ENCODE data around the gene TRIM29.

The TRIM29 gene

DNA sequence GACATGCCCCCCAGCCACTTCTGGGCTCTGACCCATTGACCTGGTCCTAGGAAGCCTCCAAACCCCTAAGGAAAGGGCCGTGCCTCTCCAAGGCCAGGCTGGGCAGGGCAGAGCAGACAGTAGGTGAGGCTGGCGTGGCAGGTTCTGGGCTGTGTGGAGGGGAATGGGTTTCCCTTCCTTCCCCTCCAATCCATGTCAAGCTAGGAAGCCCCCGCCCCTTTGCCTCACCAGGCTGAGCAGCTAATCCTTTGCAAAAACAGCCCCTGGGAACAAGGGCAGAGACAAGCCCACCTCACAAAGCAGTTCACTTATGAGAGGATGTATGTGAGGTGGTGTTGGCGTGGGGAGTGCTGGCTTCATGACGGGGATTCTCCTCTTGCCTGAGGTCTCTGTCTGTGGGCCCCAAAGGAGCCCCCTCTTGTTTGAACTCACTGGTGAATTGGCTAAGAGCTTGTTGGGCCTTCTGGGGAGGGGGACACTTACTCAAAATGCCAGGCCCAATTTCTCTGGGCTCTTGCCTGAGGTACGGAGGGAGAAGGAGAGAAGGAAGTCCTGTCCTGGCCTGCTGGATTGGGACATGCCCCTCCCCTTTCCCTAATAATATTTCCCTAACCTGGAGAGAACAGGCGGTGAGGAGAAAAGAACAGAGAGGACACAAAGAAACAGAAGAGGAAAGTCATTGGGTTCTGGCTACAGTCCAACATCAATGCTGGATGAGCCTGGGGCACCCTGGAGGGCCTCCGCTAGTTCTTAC is 1.6 kb upstream of the TRIM29 start:
- peak; percentile 2 for DNase-seq (ENCODE audit: low spot score)

DNA sequence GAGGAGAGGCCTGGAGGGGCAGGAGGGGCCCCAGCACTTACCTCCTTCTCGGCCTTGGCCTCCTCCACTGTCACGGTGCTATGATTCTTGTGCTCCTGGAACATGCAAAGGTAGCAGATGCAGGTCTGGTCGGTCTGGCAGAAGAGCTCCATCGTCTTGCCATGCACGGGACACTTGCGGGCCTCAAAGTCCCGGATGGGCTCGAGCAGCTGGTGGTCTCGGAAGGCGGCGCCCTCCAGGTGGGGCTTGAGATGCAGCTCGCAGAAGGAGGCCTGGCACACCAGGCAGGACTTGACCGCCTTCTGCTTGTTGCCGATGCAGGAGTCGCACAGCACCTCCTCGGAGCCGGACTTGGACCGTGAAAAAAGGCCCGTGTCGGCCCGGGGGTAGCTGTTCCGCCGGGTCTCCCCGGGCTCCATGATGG is 714 bp downstream of the TRIM29 start:
- DNase-seq (ENCODE audit: low spot score) = no peak

DNA sequence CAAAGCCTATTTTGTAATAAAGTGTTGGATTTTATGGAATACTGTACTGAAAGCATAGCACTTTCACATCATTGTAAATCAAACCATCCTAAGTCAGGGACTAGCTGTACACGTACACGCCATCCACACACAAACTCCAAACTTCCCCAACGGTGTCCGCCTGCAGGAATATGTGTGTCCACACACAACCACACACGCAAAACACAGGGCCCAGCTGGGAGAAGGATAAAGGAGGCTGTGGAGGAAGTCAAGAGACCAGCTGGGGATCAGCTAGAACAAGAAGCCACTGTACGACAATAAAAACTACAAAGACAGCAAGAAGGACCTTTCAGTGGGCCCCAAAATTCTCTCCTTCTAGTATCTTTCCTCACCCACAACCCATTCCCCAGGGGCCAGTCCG is 1.6 kb downstream of the TRIM29 start:
- DNase-seq (ENCODE audit: low spot score) = no peak

DNA sequence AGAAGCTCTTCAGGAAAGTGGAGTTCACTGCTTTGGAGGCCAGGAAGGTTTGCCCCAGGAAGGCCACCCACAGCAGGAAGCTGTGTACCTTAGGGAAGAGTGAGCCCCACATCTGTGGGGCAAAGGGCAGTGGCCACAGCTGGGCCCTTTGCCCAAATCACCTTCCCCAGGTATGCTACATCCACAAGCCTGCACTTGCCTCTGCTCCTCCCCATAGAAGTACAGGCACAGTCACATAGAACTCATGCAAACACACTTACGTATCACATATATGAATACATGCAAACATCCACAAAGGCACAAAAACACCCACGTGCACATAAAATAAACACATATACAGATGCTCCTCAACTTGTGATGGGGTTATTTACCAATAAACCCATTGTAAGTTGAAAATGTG is 2.1 kb downstream of the TRIM29 start:
- DNase-seq (ENCODE audit: low spot score) = no peak

DNA sequence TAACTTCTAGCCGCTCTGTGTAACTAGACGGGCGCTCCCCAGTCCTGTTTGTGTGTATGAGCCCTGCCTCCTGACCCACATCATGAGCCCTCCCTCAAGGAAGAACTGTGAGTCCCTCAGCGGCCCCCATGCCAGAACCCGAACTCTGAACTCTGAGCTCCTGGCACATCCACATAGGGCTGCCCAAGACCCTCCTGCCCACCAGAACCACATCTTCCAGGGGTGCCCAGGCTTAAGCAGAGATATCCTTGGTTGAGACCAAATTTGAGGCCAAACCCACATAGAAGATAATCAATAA is 3.0 kb downstream of the TRIM29 start:
- no peak for DNase-seq (ENCODE audit: low spot score)

DNA sequence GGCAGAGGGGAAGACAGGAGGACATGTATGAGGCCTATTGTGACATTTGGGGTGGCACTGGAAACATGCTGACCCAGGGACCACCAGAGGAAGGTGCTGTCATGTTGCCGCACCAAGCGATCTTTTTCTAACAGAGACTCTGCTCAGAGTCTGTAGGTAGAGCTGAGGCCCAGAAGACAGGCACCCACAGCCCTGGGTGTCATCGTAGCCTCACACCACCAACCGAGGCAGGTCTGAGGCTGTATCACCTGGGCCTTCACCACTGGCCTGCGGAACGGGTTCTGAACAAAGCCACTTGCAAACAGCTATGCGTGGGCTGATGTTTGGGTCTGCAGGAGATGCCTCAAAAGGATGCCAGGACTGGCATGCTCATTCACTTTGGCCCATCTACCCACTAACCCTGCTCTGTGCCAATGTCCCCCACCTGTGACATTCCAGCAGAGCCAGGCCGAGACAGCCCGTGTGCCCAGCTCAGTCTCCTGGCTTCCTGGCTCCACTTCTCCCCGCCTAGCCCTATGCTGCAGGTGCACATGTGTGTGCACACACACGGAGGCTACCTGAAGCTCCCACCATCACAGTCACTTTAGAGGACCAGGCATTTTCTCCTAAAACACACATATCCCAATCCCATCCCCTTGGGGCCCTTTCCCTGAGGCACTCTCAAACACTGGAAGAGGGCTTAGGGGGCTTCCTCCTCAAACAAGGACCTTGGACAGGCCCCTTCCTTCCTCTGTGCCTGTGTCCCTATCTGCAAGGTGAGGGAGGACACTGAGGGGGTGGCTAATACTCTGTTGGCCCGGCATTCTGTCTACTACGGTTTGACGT is 3.6 kb downstream of the TRIM29 start:
- no peak for DNase-seq (ENCODE audit: low spot score)

DNA sequence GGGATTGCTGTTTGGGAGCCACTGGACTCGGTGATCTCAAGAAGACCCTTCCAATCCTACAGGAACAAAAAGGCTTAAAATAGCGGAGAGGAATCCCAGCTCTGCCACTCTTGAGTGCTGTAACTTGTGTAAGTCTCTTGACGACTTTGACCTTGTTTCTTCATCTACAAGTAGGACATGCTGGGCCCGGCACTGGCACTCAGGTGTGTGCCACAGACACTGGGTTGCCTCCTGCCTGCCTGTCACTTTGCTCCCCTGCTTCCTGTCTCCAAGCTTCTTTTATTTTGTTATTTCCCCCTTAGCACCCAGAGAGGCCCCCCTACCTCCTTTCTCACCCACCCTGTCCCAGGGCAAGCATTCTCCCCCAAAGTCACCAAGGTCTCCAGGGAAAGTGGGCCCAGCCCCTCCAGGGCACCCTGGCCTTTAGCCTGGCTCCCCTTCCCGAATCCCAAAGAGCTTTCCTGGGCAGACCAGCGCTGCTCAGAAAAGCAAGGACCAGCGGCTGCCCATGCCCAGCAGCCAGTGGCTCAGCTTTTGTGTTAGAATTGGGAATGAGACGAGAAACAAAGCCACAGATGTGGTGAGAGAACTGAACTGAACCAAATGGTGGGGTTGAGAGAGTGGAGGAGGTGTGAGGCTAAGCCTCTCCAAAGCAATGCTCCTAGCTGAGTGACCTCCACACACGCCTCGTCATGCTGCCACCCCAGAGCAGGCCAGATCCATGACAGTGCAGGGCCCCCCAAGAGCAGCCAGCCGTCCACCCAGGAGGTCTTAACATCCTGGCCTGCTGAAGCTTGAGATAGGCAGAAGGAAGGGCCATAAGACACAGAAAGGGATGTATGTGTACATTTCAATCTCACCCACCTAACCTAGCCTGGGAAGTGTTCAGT is 4.5 kb downstream of the TRIM29 start:
- DNase-seq (ENCODE audit: low spot score) = no peak

DNA sequence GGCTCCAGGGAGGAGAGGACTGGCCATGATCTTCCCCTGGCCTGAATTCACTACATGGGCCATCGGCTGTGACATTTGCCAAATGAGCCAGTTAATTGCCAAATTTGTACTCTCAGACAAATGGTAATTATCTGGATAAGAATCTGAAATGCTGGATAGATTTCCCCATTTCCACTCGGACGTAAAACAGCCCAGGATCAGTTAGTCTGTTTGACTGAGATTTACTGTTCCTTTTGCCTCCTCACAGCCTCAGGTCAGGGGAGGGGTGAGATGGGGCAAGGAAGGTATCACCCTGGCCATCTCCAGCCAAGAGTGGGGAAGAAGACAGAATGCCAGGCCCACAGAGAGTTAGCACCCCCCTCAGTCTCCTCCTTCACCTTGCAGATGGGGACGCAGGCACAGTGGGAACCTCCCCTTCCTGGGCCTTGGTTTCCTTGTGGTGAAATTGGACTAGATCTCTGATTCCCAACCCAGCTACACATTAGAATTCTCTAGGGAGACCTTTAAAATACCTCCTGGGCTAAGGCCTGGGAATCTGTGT is 5.2 kb downstream of the TRIM29 start:
- no peak for DNase-seq (ENCODE audit: low spot score)

DNA sequence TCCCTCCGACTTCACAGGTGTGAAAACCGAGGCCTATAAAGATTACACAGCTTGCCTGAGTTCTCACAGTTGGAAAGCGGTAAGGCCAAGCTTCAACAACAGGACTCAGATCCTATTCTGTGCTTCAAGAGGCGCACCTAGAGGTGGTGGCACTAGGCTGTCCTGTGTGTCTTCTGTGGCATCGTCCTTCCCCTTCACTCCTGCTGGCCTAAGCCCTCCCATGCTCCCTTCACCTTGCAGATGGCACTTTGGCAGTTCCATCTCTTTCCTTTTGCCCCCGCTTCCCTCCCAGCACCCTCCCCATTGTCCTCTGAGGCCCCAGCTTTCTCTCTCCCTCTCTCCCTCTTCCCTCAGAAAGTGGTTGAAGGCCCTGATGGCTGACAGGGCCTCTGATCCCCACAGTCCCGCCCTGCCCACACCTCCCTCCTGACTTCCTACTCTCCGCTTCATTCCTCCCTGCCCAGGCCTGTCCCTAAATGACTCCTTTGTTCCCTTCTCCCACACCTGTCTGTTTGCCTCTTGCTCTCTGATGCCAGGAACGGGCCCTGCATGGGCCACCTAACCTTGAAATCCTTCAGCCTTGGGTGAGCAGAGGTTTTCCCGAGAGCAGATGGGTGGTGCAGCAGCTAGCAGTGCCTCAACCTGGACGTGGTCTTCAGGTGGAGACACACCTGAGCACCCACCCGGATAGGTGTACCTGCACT is 5.8 kb downstream of the TRIM29 start:
- no peak for DNase-seq (ENCODE audit: low spot score)

DNA sequence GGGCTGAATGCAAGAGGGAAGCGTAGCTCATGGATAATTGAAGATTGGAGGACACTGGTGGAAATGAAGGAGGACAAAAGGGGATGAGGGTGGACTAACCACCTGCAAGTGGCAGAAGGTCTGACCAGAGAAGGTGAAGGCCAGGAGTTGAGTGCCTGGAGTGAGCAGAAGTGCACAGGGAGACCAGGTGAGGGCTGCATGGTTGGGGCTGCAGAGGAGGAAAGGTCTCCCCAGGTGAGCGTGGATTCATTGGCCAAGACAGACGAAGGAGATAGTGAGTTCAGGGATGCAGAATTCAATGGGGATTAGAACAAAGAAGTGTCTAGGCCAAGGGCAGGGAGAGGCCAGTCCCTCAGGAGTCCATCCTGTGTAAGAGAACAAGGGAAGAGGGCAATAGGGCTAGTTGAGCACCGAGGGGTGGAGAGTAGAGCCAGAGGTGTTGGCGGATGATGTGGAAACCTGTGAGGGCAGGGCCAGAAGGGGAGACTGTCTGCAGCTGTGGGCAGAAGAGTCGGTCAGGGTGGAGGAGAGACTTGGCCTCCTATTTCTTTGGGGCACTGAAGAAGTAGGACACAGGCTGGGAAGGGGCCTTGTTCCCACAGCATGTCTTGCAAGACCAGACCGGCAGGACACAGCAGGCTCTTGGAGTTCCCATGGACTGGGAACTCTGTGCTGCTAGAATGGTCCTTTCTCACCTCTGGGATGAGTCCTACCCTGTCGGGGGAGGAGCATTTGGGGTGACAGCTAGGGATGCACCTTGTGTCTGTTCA is 6.7 kb downstream of the TRIM29 start:
- DNase-seq (ENCODE audit: low spot score) = no peak

DNA sequence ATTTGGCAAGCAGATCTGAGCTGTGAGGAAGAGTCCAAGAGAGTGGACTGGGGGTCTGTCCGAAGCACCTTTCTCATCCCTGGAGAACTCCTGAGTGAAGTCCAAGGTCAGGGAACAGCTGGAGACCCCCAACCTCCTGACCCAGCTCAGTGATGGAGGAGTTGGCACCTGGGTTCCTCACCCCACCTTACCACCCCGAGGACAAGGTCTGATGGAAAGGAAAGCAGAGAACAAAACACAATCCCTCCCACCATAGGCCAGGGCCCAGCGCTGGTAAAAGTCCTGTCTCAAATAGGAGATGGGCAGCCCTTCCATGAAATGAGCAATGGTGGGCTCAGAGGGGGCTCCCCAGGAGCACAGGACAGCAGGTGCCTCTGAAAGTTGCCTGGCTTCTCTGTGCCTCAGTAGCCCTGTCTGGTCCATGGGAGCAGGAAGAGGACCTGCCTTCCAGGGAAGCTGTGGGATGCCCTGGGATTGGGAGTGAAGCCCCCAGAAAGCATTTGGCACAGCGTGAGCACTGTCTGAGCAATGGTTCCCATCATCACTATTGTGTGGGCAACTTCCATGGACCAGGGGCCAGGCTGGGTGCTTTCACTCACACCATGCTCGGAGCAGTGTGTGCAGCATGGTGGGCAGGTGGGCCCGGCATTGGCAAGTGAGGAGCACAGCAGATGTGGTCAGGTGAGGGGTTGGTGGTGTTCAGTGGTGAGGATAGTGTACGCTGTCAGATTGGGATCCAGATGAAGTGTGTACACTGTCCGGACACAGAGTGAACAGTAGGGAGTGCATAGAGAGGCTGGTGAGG is 7.5 kb downstream of the TRIM29 start:
- no peak for DNase-seq (ENCODE audit: low spot score)

DNA sequence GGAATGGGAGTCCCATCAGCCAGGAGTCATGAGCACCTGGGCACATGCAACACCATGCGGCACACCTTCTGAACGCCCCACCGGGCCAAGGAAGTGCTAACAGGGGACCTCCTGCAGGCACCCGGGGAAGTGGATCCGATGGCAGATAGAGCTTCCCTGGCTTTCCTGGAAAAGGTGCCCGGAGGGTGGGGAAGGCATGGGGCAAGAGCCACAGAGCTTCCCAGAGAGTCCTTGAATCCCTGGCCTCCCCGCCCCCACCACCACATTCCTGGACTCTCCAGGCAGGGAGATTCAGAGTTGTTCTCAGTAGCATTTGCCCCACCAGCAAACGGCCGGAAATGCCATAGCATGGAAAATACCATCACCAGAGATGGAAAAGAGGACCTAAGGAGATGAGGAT is 8.3 kb downstream of the TRIM29 start:
- no peak for DNase-seq (ENCODE audit: low spot score)

DNA sequence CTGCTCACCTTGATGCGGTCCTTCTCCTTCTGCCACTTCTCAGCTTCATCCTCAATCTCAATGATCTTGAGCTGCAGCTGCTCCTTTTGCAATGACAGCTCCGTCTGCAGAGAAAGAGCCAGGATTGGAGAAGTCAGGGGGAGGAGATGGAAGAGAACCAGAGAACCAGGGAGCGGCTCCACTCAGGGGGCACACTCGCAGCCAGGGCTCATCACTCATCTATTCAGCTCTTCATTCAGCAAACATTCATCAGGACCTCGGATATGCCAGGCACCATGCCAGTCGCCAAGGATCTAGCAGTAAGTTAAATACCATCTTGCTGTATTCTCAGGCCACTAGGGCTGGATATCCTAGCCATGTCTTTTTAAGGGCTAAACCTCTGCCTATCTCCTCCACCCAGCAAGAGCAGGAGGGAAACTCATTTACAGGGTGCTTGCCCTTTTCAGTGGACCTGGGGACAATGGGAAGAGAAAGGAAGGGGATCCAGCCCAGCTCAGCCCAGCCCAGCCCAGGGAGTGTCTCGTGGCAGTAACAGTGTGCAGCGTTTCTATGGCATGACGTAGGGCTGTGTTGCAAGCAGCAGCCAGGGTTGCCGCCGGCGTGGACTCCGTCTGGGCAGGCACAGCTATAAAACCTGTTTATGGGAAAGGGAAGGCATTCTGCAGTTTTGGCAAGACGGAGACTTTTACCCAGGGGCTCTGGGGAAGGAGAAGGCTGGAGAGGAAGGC is 9.4 kb downstream of the TRIM29 start:
- DNase-seq (ENCODE audit: low spot score) = no peak

DNA sequence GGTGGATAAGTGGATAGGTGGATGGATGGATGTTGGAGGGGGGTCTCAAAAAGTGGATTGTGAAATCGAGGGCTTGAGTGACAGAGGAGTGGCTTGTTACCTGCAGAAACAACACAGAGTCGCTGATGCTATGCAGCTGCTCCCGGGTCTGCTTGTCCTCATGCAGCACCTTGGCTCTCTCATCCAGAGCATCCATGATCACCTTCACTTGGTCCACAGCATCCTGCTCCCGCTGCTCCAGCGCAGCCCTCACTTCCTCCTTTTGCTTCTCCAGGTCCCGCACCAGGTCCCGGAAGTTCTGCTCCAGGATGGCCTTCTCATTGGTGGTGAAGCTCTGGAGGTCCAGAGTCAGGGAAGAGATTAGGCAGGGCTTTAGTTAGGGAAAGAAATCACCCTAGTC is 10.7 kb downstream of the TRIM29 start:
- DNase-seq (ENCODE audit: low spot score) = no peak

DNA sequence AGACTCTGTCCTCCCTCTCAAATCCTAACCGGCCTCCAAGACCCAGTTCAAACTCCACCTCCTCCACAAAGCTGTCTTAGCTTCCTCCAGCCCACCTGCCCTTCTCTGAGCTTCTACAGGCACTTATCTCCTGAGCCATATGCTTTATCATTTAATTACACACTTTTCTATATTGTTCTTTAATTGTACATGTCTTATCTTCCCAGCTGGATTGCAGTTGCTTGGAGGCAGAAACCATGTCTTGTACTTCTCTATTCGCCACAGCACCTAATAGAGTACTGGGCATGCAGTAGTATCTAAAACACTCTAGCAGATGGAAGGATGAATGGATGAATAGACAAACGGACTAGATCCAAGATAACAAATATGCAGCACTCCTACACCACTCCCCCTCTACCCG is 11.3 kb downstream of the TRIM29 start:
- no peak for DNase-seq (ENCODE audit: low spot score)

DNA sequence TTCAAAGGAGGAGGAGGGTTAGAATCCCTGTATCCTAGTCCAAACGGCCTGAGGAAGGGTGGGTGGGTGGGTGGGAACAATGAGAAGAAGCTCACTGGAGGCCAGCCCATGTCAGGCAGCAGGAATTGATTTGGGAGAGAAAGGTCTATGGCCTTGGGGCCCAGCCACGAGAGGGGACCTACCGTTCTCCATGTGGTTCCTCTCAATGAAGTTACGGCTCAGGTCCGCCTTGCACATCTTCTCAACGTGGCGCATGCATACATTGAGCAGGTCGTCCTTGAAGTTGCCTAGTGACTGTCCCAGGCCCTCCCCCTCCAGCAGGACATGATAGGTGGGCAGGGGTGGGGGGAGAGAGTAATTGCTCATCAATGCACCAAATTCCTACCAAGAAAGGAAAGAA is 12.4 kb downstream of the TRIM29 start:
- no peak for DNase-seq (ENCODE audit: low spot score)

DNA sequence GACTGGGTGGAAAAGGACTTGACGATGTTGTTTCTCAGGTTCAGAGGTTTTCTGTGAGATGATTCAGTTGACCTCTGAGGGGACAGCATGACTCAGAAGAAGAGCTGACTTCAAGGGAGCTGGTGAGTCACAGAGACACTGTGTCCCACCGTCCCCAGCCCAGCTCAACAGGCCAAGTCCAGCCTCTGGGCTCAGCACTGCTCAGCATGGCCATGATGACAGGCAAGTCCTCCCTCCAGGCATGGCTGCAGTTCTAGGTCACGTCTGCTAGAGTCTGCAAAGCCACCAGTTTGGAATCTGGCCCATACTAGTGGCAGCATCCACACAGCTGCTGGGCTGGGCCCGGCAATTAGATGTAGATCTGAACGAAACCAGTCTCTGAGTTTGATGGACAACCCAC is 12.9 kb downstream of the TRIM29 start:
- DNase-seq (ENCODE audit: low spot score) = peak; percentile 33

DNA sequence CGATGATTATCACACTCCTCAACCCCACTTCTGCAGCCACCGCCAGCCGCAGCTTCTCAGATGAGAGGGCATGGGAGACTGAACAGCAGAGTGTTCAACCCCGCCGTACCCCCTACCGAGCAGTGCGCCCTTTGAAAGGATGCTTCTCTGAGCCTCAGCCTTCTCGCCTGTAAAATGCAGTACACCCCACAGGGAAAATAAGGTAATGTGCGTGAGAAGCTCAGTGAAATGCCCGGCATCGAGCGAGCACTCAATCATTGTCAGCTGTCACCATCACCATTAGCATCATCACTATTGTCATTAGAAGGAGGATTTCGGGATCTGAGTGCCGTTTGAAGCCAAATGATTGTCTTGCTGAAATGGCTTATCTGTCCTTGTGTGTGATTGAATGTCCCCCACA is 13.6 kb downstream of the TRIM29 start:
- no peak for DNase-seq (ENCODE audit: low spot score)

DNA sequence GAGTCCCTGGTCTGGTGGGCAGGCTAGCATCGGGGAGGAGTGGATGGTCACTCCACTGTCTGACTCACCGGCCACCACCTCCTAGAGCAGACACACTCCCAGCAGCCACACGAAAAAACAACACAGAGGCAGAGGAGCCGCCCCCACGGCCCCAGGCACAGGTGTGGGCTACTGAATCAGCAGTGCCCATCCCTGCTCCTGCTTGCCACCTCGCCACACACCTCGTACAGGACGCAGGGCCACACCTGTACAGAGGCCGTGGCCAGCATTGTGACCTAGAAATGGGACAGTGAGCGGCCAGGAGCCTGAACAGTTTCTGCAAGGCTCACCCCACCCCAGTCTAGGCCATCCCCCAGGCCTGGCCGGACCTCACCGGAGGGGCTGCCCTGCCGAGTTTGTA is 14.0 kb downstream of the TRIM29 start:
- DNase-seq (ENCODE audit: low spot score) = no peak

Measured in hepatic stellate cell (primary cell).